Measurements from ENCODE around the gene RNF208. TPM values are rescaled to one million over a fixed set of nuclear protein-coding genes. Genes with fewer than 3 reads are reported as not detected.

Gene RNF208
- polyA plus RNA-seq, 1 donor from 2014 or later: not detected

GRCh38 chr9:137237759-137238726 is 16.0 kb upstream of the RNF208 start:
- no peaks in the 10 kb centered on the region for H3K27me3 Mint-ChIP-seq
- no peaks in the 10 kb centered on the region for H3K9me3 Mint-ChIP-seq
- H3K4me1 Mint-ChIP-seq: peaks cover 11 to 22% (median 21%) of the 10 kb centered on the region in 3 donors
- H3K4me3 Mint-ChIP-seq: peak overlapping the region in 1 of 4 donors; percentile 54
- H3K27ac Mint-ChIP-seq: no peak overlapping the region
- no peaks in the 10 kb centered on the region for H3K36me3 Mint-ChIP-seq

GRCh38 chr9:137236936-137237421 is 14.9 kb upstream of the RNF208 start:
- H3K4me3 Mint-ChIP-seq: peak overlapping the region in 1 of 4 donors; percentile 37
- H3K36me3 Mint-ChIP-seq: no peaks in the 10 kb centered on the region
- peak overlapping the region in 1 of 3 donors; percentile 73 for H3K27ac Mint-ChIP-seq
- no peaks in the 10 kb centered on the region for H3K27me3 Mint-ChIP-seq
- H3K4me1 Mint-ChIP-seq: peaks cover 11 to 15% (median 15%) of the 10 kb centered on the region in 3 donors
- H3K9me3 Mint-ChIP-seq: no peaks in the 10 kb centered on the region

- no peaks in the 10 kb centered on the region for H3K36me3 Mint-ChIP-seq
- no peaks in the 10 kb centered on the region for H3K9me3 Mint-ChIP-seq
- H3K4me3 Mint-ChIP-seq: peak overlapping the region in 3 of 4 donors; percentile 37 to 60 (median 43)
- no peaks in the 10 kb centered on the region for H3K27me3 Mint-ChIP-seq
- peaks cover 11 to 15% (median 15%) of the 10 kb centered on the region in 3 donors for H3K4me1 Mint-ChIP-seq
- H3K27ac Mint-ChIP-seq: peak overlapping the region in 1 of 3 donors; percentile 73
These were observed 14.3 kb upstream of the RNF208 start for GRCh38 chr9:137236238-137236935.

- Mint-ChIP-seq H3K27ac (peak overlapping the region in 1 of 3 donors; percentile 73), H3K4me3 (peak overlapping the region in 2 of 4 donors; percentile 38 to 92), H3K27me3 (no peaks in the 10 kb centered on the region), H3K9me3 (no peaks in the 10 kb centered on the region), H3K4me1 (peaks cover 6 to 15% (median 15%) of the 10 kb centered on the region in 3 donors), H3K36me3 (no peaks in the 10 kb centered on the region)
These were observed 13.6 kb upstream of the RNF208 start for GRCh38 chr9:137235424-137236237.

- no peaks in the 10 kb centered on the region for H3K9me3 Mint-ChIP-seq
- peaks cover 6 to 15% (median 15%) of the 10 kb centered on the region in 3 donors for H3K4me1 Mint-ChIP-seq
- H3K36me3 Mint-ChIP-seq: no peaks in the 10 kb centered on the region
- H3K27me3 Mint-ChIP-seq: no peaks in the 10 kb centered on the region
- peak overlapping the region in 1 of 3 donors; percentile 13 for H3K27ac Mint-ChIP-seq
- peak overlapping the region; percentile 36 to 92 (median 57) for H3K4me3 Mint-ChIP-seq
These were observed 12.9 kb upstream of the RNF208 start for GRCh38 chr9:137234758-137235423.

GRCh38 chr9:137234055-137234697 is 12.1 kb upstream of the RNF208 start:
- no peak overlapping the region for H3K27ac Mint-ChIP-seq
- peaks cover 3% of the 10 kb centered on the region for H3K27me3 Mint-ChIP-seq
- H3K4me3 Mint-ChIP-seq: peak overlapping the region in 1 of 4 donors; percentile 52
- peaks cover 6 to 15% (median 13%) of the 10 kb centered on the region in 3 donors for H3K4me1 Mint-ChIP-seq
- H3K9me3 Mint-ChIP-seq: no peaks in the 10 kb centered on the region
- no peaks in the 10 kb centered on the region for H3K36me3 Mint-ChIP-seq

- no peaks in the 10 kb centered on the region for H3K9me3 Mint-ChIP-seq
- H3K27ac Mint-ChIP-seq: no peak overlapping the region
- H3K27me3 Mint-ChIP-seq: peaks cover 3% of the 10 kb centered on the region
- peaks cover 6 to 13% (median 10%) of the 10 kb centered on the region in 3 donors for H3K4me1 Mint-ChIP-seq
- no peaks in the 10 kb centered on the region for H3K36me3 Mint-ChIP-seq
- H3K4me3 Mint-ChIP-seq: no peak overlapping the region
These were observed 11.3 kb upstream of the RNF208 start for GRCh38 chr9:137233143-137233980.

GRCh38 chr9:137232510-137232909 is 10.5 kb upstream of the RNF208 start:
- peaks cover 6 to 11% (median 11%) of the 10 kb centered on the region in 3 donors for H3K4me1 Mint-ChIP-seq
- no peak overlapping the region for H3K4me3 Mint-ChIP-seq
- H3K27ac Mint-ChIP-seq: no peak overlapping the region
- H3K36me3 Mint-ChIP-seq: no peaks in the 10 kb centered on the region
- peaks cover 5% of the 10 kb centered on the region for H3K27me3 Mint-ChIP-seq
- H3K9me3 Mint-ChIP-seq: no peaks in the 10 kb centered on the region

- Mint-ChIP-seq H3K36me3 (no peaks in the 10 kb centered on the region), H3K27me3 (peaks cover 6% of the 10 kb centered on the region), H3K4me3 (no peak overlapping the region), H3K9me3 (no peaks in the 10 kb centered on the region), H3K27ac (no peak overlapping the region), H3K4me1 (peaks cover 6 to 11% (median 11%) of the 10 kb centered on the region in 3 donors)
These were observed 10.1 kb upstream of the RNF208 start for GRCh38 chr9:137232101-137232500.

GRCh38 chr9:137231372-137232039 is 9.5 kb upstream of the RNF208 start:
- peaks cover 6 to 11% (median 10%) of the 10 kb centered on the region in 3 donors for H3K4me1 Mint-ChIP-seq
- no peaks in the 10 kb centered on the region for H3K36me3 Mint-ChIP-seq
- no peak overlapping the region for H3K4me3 Mint-ChIP-seq
- H3K27me3 Mint-ChIP-seq: peaks cover 6% of the 10 kb centered on the region
- H3K9me3 Mint-ChIP-seq: no peaks in the 10 kb centered on the region
- no peak overlapping the region for H3K27ac Mint-ChIP-seq

GRCh38 chr9:137230705-137231371 is 8.8 kb upstream of the RNF208 start, which contains the start of gene SLC34A3:
TSS of gene SLC34A3 (plus strand) at chr9:137230901. CDS start at chr9:137231703, 802 bp downstream.
- Mint-ChIP-seq H3K27me3 (peaks cover 6% of the 10 kb centered on the region), H3K36me3 (no peaks in the 10 kb centered on the region), H3K27ac (no peak within 1 kb of the TSS), H3K9me3 (no peaks in the 10 kb centered on the region), H3K4me1 (peaks cover 6 to 11% (median 10%) of the 10 kb centered on the region in 3 donors), H3K4me3 (no peak within 1 kb of the TSS)
